Measurements from ENCODE around the gene SARS1. TPM values are rescaled to one million over a fixed set of nuclear protein-coding genes. Genes with fewer than 3 reads are reported as not detected.

The SARS1 gene
- total and polyA plus RNA-seq, 4 donors = 57.5 to 132 (median 92.8) TPM

GRCh38 chr1:109261006-109261405 lies 47.3 kb downstream of the SARS1 start:
- H3K27me3 ChIP-seq (ENCODE audit: control insufficient read depth in 4 of 4, insufficient read depth in 4 of 4, low read length in 3 of 4) = no peaks in the 10 kb centered on the region
- no peaks in the 10 kb centered on the region for H3K36me3 ChIP-seq (ENCODE audit: control insufficient read depth in 4 of 4, insufficient read depth in 3 of 4, low read depth in 1 of 4, low read length in 3 of 4)
- H3K4me1 ChIP-seq (ENCODE audit: control insufficient read depth in 4 of 4, insufficient read depth in 4 of 4, low read length in 3 of 4) = no peaks in the 10 kb centered on the region
- TF ChIP-seq NR2F2 (IDR thresholded peaks at IDR 0.05) (no peak), SP1 (IDR thresholded peaks at IDR 0.05) (no peak), ZBTB33 (IDR thresholded peaks at IDR 0.05) (no peak), RAD21 (IDR thresholded peaks at IDR 0.05) (no peak)
- H3K27ac ChIP-seq (ENCODE audit: low read depth in 1 of 2, low read length in 2 of 2) = no peak overlapping the region
- 91% methylated on average over 16 of the region's 16 CpGs for WGBS
- H3K4me3 ChIP-seq (ENCODE audit: low read depth in 1 of 3, low read length in 3 of 3) = no peak overlapping the region
- H3K9ac ChIP-seq (ENCODE audit: low read depth in 1 of 2, low read length in 2 of 2) = no peak overlapping the region
- H3K9me3 ChIP-seq (ENCODE audit: control insufficient read depth in 4 of 4, low read length in 3 of 4) = no peaks in the 10 kb centered on the region
- no peak for DNase-seq (ENCODE audit: low spot score)

- no peak for DNase-seq (ENCODE audit: low spot score)
- no peak for TF ChIP-seq CTCF (IDR thresholded peaks at IDR 0.05; ENCODE audit: low read depth, low read length, missing input control)
- Histone ChIP-seq H3K9me3 (ENCODE audit: control insufficient read depth in 4 of 4, low read length in 3 of 4) (no peaks in the 10 kb centered on the region), H3K27me3 (ENCODE audit: control insufficient read depth in 4 of 4, insufficient read depth in 4 of 4, low read length in 3 of 4) (no peaks in the 10 kb centered on the region), H3K4me1 (ENCODE audit: control insufficient read depth in 4 of 4, insufficient read depth in 4 of 4, low read length in 3 of 4) (no peaks in the 10 kb centered on the region), H3K27ac (ENCODE audit: low read depth in 1 of 2, low read length in 2 of 2) (no peak overlapping the region), H3K9ac (ENCODE audit: low read depth in 1 of 2, low read length in 2 of 2) (no peak overlapping the region), H3K36me3 (ENCODE audit: control insufficient read depth in 4 of 4, insufficient read depth in 3 of 4, low read depth in 1 of 4, low read length in 3 of 4) (no peaks in the 10 kb centered on the region), H3K4me3 (ENCODE audit: low read depth in 1 of 3, low read length in 3 of 3) (no peak overlapping the region)
- WGBS = 90% methylated on average over 6 of the region's 6 CpGs
Observed at GRCh38 chr1:109261578-109261977, 47.9 kb downstream of the SARS1 start.

GRCh38 chr1:109262231-109263055 lies 48.7 kb downstream of the SARS1 start:
- 90% methylated on average over 22 of the region's 22 CpGs for WGBS
- no peaks in the 10 kb centered on the region for H3K9me3 ChIP-seq (ENCODE audit: control insufficient read depth in 4 of 4, low read length in 3 of 4)
- no peak overlapping the region for H3K9ac ChIP-seq (ENCODE audit: low read depth in 1 of 2, low read length in 2 of 2)
- H3K4me1 ChIP-seq (ENCODE audit: control insufficient read depth in 4 of 4, insufficient read depth in 4 of 4, low read length in 3 of 4) = no peaks in the 10 kb centered on the region
- H3K27ac ChIP-seq (ENCODE audit: low read depth in 1 of 2, low read length in 2 of 2) = no peak overlapping the region
- no peak for DNase-seq (ENCODE audit: low spot score)
- no peak overlapping the region for H3K4me3 ChIP-seq (ENCODE audit: low read depth in 1 of 3, low read length in 3 of 3)
- H3K27me3 ChIP-seq (ENCODE audit: control insufficient read depth in 4 of 4, insufficient read depth in 4 of 4, low read length in 3 of 4) = no peaks in the 10 kb centered on the region
- no peaks in the 10 kb centered on the region for H3K36me3 ChIP-seq (ENCODE audit: control insufficient read depth in 4 of 4, insufficient read depth in 3 of 4, low read depth in 1 of 4, low read length in 3 of 4)
- TF ChIP-seq SP1 (IDR thresholded peaks at IDR 0.05) = no peak
- no peak for TF ChIP-seq HNF4G (IDR thresholded peaks at IDR 0.05)
- TF ChIP-seq REST (IDR thresholded peaks at IDR 0.05) = no peak
- no peak for TF ChIP-seq ZBTB33 (IDR thresholded peaks at IDR 0.05)
- no peak for TF ChIP-seq FOXA1 (IDR thresholded peaks at IDR 0.05)
- no peak for TF ChIP-seq ATF3 (IDR thresholded peaks at IDR 0.05)
- TF ChIP-seq HNF4A (conservative IDR thresholded peaks at IDR 0.05) = no peak
- TF ChIP-seq MAX (IDR thresholded peaks at IDR 0.05) = no peak
- TF ChIP-seq TAF1 (conservative IDR thresholded peaks at IDR 0.05) = no peak
- TF ChIP-seq FOXA2 (IDR thresholded peaks at IDR 0.05) = no peak
- TF ChIP-seq CTCF (IDR thresholded peaks at IDR 0.05; ENCODE audit: low read depth, low read length, missing input control) = no peak
- TF ChIP-seq NR2F2 (IDR thresholded peaks at IDR 0.05) = no peak
- no peak for TF ChIP-seq RAD21 (IDR thresholded peaks at IDR 0.05)
